Stimulated activated CD4-positive, alpha-beta T cell treated with anti-CD3 and anti-CD28 coated beads, TNF-alpha, amount 100 ng/mL, for 24 hours (primary cell): Measurements from ENCODE around the gene HOXD10.

Source experiments
- DNase-seq, 3 experiments: peaks; one replicate each; pipeline ENCODE4 v3.0.0-alpha.2; 2020; ENCODE audit warnings: low read depth in 3 of 3

Gene HOXD10

GRCh38 chr2:176082824-176083751 lies 33.5 kb upstream of the HOXD10 start:
- DNase-seq = no peak

- no peak for DNase-seq
Observed at GRCh38 chr2:176083796-176084261, 32.7 kb upstream of the HOXD10 start, which contains the start of gene EVX2. Gene EVX2 (minus strand): TSS chr2:176083962. CDS start chr2:176083776, 186 bp downstream.

- DNase-seq = no peak
Observed at GRCh38 chr2:176084611-176085119, 31.9 kb upstream of the HOXD10 start.

DNA sequence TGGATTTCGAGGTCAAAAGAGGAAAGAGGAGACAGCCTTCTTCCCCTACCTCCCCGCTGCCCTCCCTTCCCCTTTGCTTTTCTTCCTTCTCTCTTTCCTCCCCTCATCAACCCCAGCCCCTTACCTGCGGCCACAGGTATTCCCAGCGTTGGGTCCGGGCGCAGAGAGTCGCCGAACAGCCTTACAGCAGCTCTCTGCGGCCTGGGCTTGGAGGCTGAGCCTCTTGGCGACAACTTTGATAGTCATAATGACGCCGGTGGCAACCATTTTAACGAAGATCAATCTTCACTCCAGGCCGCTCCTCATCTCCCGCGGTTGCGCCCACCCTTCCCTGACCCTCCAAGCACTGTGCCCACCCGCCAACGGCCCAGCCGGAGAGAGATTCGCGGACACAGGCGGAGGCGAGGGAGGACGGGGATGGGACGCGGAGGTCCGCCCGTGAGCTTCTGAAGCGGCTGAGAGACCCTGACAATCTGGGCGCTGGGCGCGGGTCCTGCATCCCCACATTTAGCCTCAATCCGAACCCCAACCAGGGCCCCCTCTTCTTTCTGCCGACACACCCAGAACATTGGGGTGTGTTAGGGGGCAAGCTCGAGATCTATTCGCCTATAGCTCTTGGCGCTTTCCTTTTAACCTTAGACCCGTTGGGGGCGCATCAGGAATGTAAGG lies 31.3 kb upstream of the HOXD10 start:
- no peak for DNase-seq

DNA sequence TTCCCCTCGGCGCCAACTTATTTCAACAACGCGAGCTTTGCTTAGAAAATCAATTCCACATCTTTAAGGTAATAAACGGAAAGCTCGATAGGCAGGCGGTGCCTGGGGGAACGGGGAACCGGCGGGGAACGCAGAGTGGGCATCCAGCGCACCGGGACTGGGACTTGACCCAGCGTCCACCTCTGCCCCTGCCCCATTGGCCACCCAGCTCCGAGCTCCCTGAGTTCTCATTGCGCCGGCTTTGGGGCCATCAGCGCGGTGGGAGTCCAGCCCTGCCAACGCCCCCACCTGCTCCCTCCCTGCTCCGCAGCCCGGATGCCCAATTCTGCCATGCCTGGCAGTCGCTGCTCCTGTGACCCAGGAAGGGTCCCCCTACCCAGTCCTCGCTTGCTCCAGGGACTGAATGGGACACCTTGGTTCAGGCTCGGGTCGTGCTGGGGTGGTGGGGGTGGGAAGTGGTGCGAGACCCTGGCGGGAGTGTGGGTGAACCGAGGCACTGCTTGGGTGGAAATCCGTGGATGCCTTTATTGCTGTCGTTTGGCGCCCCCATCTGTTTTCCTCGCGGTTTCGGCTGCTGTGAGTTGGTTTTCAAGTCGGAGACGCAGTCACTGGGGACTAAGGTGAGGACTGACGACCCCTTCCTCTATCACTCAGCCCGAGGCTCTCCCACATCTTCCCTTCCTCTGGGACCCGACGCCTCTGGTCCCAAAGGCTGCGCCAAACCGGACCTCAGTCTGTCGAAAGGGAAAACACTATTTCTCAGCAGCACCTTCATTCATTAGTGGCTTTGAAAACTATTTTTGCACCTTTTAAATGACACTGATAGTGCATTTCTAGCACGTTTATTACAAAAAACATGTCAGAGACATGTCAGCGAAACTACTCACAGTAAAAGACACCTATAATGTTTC lies 30.5 kb upstream of the HOXD10 start:
- no peak for DNase-seq

GRCh38 chr2:176087330-176088047 lies 29.1 kb upstream of the HOXD10 start:
- DNase-seq = no peak

DNA sequence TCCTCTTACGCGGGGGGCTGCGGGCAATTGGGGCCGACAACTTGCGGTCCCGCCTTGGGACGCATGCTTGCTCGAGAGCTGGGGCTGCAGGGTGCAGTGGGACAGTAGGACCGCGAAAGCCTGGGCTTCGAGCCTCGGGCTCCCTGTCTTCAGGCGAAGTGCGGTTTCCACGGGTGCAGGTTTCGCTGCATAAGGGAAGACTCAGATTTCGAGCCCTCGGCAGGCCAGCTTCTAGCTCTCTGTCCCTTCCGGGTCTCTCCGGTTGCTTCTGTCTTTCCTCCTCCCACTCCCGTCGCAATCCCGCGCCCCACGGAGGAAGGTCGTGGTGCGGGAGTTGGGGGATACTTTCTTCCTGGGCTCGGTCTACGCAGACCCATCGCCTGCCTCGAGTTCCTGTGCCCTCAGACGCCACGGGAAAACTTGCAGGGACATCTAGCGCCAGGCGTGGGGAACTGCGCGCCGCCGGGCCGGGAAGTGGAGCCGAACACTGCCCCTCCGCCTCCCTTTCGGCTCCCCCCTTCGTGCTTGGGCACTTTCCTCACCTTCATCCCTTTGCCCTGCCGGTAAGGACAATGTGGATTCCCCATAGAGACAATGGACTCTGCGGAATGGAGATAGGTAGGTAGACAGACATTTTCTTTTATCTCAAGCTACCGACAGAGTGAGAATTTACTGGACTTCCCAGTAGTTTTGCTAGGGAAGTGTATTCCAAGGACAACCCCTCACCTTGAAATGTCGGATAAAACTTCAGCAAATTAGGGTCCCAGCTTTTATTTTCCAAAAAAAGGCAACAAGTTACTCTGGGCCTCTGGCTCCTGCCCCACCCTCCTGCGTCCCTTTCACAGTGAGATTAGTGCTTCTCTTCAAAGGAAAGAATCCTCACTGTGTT lies 28.3 kb upstream of the HOXD10 start:
- DNase-seq = no peak

DNA sequence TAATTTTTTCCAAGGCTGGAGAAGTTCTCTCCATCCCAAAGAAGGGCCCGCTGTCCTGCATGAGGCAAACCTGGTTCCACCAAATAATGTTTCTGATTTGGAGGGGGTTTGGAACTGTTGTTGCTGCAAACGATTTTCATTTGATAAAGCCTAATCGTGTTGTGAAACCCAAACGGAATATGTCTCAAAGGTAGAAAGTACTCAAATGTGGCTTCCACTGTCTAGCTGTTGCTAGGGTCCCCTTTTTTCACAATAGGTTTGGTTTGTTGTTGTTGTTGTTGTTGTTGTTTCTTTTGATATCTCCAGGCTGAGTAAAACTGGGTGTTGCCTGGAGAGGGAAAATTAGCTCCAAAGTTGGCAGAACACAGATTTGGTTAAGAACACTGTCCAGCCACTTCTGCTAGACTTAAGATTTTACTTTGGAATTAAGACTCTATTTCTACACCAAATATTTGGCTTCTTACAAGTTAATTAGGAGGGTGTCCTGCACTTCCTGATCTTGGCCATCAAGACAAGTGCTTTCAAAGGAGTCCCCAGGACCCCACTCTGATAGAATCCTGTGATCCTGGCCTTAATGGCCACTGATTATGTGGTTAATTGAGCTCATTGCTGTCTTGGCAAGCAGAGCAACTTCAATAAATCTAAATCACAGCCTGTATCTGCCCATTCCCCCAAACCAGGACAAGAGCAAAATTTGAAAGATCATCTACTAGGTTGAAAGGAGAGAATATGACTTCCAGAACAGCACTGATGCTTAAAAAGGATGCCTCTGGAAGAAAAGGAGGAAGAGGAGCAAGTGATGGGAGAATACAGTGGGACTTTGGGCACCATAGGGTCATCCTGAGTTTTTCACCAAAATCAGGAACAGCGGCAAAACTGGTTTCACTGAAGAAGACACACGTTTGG lies 27.4 kb upstream of the HOXD10 start:
- no peak for DNase-seq

DNA sequence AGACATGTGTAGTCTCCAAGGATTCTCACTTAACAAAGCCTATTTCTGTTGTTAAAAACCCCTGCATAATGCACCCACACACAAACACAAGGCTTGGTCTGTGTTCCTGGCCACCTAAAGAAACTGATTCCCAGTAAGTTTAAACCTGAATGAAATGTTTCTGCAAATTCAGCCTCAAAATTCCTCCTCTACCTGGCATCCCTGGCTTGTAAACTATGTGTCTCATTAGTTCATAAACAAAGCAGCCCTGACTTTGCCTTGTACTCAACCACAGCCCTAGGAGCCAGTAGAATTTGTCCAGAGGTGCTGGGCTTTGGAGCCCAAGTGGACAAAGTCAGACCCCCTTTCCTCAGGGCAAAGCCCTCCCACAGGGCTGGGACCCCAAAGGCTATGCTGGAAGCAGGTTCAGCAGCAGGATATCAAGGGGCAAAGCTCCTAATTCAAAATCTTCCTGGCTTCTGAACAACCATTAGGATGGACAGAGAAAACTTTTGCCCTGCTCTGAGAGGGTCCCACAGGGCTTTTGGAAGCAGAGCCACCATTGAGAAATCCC lies 26.7 kb upstream of the HOXD10 start:
- no peak for DNase-seq

GRCh38 chr2:176090862-176091261 lies 25.7 kb upstream of the HOXD10 start:
- DNase-seq = no peak

- DNase-seq = no peak
Observed at GRCh38 chr2:176091329-176092258, 25.0 kb upstream of the HOXD10 start.

DNA sequence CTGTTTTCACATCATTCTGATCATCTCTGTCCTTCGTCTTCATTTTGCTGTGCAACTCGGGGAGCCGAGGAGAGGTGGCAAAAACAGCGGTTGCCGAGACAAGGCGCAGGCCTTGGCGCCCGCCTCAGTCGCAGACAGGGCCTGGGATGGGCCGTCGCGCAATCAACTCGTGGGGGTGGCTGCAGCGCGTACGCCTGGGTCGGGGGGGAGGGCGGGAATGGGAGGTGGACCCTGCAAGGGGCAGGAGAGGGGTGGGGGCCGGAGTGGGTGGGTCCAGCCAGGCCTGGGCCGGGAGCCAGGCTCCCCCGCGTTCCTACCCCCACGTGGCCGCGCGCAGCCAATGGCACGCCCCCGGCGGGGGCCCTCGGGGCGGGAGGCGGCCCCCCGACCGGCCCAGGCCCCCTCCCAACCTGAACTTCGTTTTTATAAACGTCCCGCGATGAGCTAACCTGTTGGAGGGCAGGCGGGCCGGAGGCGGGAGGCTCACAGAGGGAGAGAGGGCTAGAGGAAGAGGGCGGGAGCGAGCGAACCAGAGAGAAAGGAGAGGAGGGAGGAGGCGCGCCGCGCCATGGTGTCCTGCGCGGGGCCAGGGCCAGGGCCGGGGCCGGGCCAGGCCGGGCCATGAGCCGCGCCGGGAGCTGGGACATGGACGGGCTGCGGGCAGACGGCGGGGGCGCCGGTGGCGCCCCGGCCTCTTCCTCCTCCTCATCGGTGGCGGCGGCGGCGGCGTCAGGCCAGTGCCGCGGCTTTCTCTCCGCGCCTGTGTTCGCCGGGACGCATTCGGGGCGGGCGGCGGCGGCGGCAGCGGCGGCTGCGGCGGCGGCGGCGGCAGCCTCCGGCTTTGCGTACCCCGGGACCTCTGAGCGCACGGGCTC lies 24.1 kb upstream of the HOXD10 start, which contains the start of gene HOXD13:
TSS of gene HOXD13 (plus strand) at position 452 of the 875 bp plus-strand sequence. CDS start at position 622, 170 bp downstream.
- DNase-seq = no peak

DNA sequence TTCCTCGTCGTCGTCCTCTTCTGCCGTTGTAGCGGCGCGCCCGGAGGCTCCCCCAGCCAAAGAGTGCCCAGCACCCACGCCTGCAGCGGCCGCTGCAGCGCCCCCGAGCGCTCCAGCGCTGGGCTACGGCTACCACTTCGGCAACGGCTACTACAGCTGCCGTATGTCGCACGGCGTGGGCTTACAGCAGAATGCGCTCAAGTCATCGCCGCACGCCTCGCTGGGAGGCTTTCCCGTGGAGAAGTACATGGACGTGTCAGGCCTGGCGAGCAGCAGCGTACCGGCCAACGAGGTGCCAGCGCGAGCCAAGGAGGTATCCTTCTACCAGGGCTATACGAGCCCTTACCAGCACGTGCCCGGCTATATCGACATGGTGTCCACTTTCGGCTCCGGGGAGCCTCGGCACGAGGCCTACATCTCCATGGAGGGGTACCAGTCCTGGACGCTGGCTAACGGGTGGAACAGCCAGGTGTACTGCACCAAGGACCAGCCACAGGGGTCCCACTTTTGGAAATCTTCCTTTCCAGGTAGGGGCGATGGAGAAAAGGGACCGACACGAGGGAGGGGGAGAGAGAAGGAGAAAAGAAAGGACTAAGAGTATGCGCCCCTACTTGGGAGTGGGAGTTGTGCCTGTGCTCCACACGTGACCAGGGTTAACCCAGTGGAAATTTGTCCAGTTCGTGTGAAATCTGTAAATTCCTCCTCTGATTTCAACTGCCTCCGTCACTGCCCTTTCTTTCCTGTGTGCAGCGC lies 23.3 kb upstream of the HOXD10 start:
- no peak for DNase-seq

GRCh38 chr2:176093898-176094249 lies 22.7 kb upstream of the HOXD10 start:
- no peak for DNase-seq

GRCh38 chr2:176094349-176094748 lies 22.2 kb upstream of the HOXD10 start:
- no peak for DNase-seq

DNA sequence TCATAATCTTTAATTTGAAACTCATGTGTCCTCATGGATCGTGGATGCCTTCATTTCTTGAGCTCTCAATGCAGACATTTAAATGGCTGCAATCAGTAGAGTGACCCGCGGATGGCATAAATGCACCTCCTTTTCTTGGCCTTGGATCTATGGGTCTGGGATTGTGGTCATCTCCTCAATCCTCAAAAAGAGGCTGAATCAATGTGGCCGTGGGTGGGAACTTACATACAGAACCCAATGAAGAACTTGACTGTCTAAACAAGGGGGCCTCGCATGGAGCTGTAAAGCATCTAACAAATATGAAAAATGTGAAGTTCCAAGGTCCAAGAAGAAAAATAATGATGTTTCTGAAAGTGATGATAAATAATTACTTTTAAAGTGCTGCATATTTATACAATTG lies 21.2 kb upstream of the HOXD10 start:
- DNase-seq = no peak
